Calu3 (cell line): ENCODE data around the gene KRTAP3-1. TPM values are rescaled to one million over a fixed set of nuclear protein-coding genes. Genes with fewer than 3 reads are reported as not detected.

Source experiments
- BruUV-seq: library from RNA; stranded (reverse); fragments of 400-500 nt; replicated peaks from 2 replicates; lab custom pipeline; 2021; lab: Mats Ljungman, UMichigan
- CTCF ChIA-PET: fragments of 300-600 bp; sonication (Branson Sonifier 250); formaldehyde crosslinking; loops from one replicate; lab custom pipeline; 2022; ENCODE audit warnings: antibody characterized with exemption; lab: Charles Lee
- DNase-seq: peaks from one replicate; pipeline ENCODE4 v3.0.0; 2022
- H3K27ac Mint-ChIP-seq: one replicate; pipeline ENCODE4 v1.8.0; 2022; ENCODE audit warnings: mixed read lengths; ENCODE audit not compliant: unreplicated experiment
- H3K27me3 Mint-ChIP-seq: one replicate; pipeline ENCODE4 v1.8.0; 2022; ENCODE audit warnings: mixed read lengths; ENCODE audit not compliant: unreplicated experiment
- H3K36me3 Mint-ChIP-seq: one replicate; pipeline ENCODE4 v1.8.0; 2022; ENCODE audit warnings: mild to moderate bottlenecking, moderate library complexity, mixed read lengths; ENCODE audit not compliant: insufficient read depth, unreplicated experiment
- H3K4me1 Mint-ChIP-seq: one replicate; pipeline ENCODE4 v1.8.0; 2022; ENCODE audit warnings: mild to moderate bottlenecking, low read depth, mixed read lengths; ENCODE audit not compliant: unreplicated experiment
- H3K4me3 Mint-ChIP-seq: one replicate; pipeline ENCODE4 v1.8.0; 2022; ENCODE audit warnings: mild to moderate bottlenecking, low read depth, moderate library complexity, mixed read lengths; ENCODE audit not compliant: unreplicated experiment
- H3K9me3 Mint-ChIP-seq: one replicate; pipeline ENCODE4 v1.8.0; 2022; ENCODE audit warnings: low read depth, mixed read lengths; ENCODE audit not compliant: unreplicated experiment
- CTCF ChIP-seq: fragments of 200-600 bp; IDR thresholded peaks from one replicate; pipeline ENCODE4 v1.8.0; 2022; ENCODE audit warnings: antibody characterized with exemption; ENCODE audit not compliant: unreplicated experiment
- intact Hi-C: fragments of 100-400 bp; cut with micrococcal nuclease; formaldehyde crosslinking; loops from one replicate; pipeline ENCODE4 v1.10.0; 2022; ENCODE audit not compliant: unreplicated experiment
- total RNA-seq: library from RNA; stranded (reverse); gene quantifications from 2 replicates; pipeline ENCODE4 v1.2.3, GENCODE V29; 2022

The KRTAP3-1 gene
- total RNA-seq, 1 experiment from 2014 or later: not detected

- H3K27me3 Mint-ChIP-seq: no peaks in the 10 kb centered on the region
- peak overlapping the region; percentile 41 for H3K27ac Mint-ChIP-seq
- intact Hi-C loops: no loop called here
- H3K4me3 Mint-ChIP-seq: no peak overlapping the region
- DNase-seq: no peak
- no peak for TF ChIP-seq CTCF
- H3K9me3 Mint-ChIP-seq: peaks cover 3% of the 10 kb centered on the region
- H3K4me1 Mint-ChIP-seq: peaks cover 77% of the 10 kb centered on the region
- CTCF ChIA-PET: interaction anchor here (0.7 to 1.6 kb wide), 10 partner anchors 9 to 179 kb away, joined by 3 to 8 read pairs (median 4); partner anchors contain the start of genes KRT23, KRTAP1-1, KRTAP3-1 and KRTAP4-6
- peaks cover 22% of the 10 kb centered on the region for H3K36me3 Mint-ChIP-seq
- BruUV-seq: no TSS peak
Observed at GRCh38 chr17:40961591-40961990, 47.3 kb downstream of the KRTAP3-1 start.

GRCh38 chr17:40960144-40960543 lies 48.8 kb downstream of the KRTAP3-1 start:
- intact Hi-C loops: no loop called here
- Mint-ChIP-seq H3K27ac (peak overlapping the region; percentile 27), H3K36me3 (peaks cover 37% of the 10 kb centered on the region), H3K27me3 (no peaks in the 10 kb centered on the region), H3K4me1 (peaks cover 81% of the 10 kb centered on the region), H3K9me3 (peaks cover 3% of the 10 kb centered on the region), H3K4me3 (no peak overlapping the region)
- no peak for TF ChIP-seq CTCF
- CTCF ChIA-PET: interaction anchor here (1.0 to 1.4 kb wide), 4 partner anchors 11 to 287 kb away, joined by 3 to 7 read pairs (median 3); no protein-coding TSS in a partner anchor
- DNase-seq: no peak
- BruUV-seq: no TSS peak

Other genes starting within 250 kb of the KRTAP3-1 start
- gene KRT26, start 236.9 kb downstream of the KRTAP3-1 start, total RNA-seq: not detected in 2 replicates
- gene KRT27, start 226.6 kb downstream of the KRTAP3-1 start, total RNA-seq: not detected in 2 replicates
- not detected in 2 replicates for gene KRT28, start 209.2 kb downstream of the KRTAP3-1 start, total RNA-seq
- 171 and 188 TPM in 2 replicates for gene KRT10, start 186.5 kb downstream of the KRTAP3-1 start, total RNA-seq
- gene KRT12, start 141.9 kb downstream of the KRTAP3-1 start, total RNA-seq: 2.4 and 2.7 TPM in 2 replicates
- 0.66 and 1.7 TPM in 2 replicates for gene KRT20, start 123.9 kb downstream of the KRTAP3-1 start, total RNA-seq
- gene KRT23, start 71.5 kb downstream of the KRTAP3-1 start, total RNA-seq: 1,389 and 1,709 TPM in 2 replicates
- gene KRT39, start 42.2 kb downstream of the KRTAP3-1 start, total RNA-seq: 0.44 TPM in 1 of 2 replicates, not detected in the other
- gene KRT40, start 24.8 kb downstream of the KRTAP3-1 start, total RNA-seq: not detected in 2 replicates
- gene KRTAP3-3, start 15.0 kb downstream of the KRTAP3-1 start, total RNA-seq: not detected in 2 replicates
- gene KRTAP3-2, start 9.2 kb downstream of the KRTAP3-1 start, total RNA-seq: not detected in 2 replicates
- not detected in 2 replicates for gene KRTAP1-5, start 18.1 kb upstream of the KRTAP3-1 start, total RNA-seq
- gene KRTAP1-4, start 21.1 kb upstream of the KRTAP3-1 start, total RNA-seq: not detected in 2 replicates
- gene KRTAP1-3, start 25.7 kb upstream of the KRTAP3-1 start, total RNA-seq: not detected in 2 replicates
- 10.2 and 15.9 TPM in 2 replicates for gene KRTAP1-1, start 32.3 kb upstream of the KRTAP3-1 start, total RNA-seq
- gene KRTAP2-1, start 38.2 kb upstream of the KRTAP3-1 start, total RNA-seq: not detected in 2 replicates
- not detected in 2 replicates for gene KRTAP2-2, start 46.1 kb upstream of the KRTAP3-1 start, total RNA-seq
- 9.4 and 18.2 TPM in 2 replicates for gene KRTAP2-3, start 51.0 kb upstream of the KRTAP3-1 start, total RNA-seq
- gene KRTAP2-4, start 56.8 kb upstream of the KRTAP3-1 start, total RNA-seq: not detected in 2 replicates
- gene KRTAP4-7, start 75.0 kb upstream of the KRTAP3-1 start, total RNA-seq: not detected in 2 replicates
- gene KRTAP4-8, start 89.0 kb upstream of the KRTAP3-1 start, total RNA-seq: not detected in 2 replicates
- gene KRTAP4-16, start 93.1 kb upstream of the KRTAP3-1 start, total RNA-seq: not detected in 2 replicates
- gene KRTAP4-9, start 96.3 kb upstream of the KRTAP3-1 start, total RNA-seq: not detected in 2 replicates
- not detected in 2 replicates for gene KRTAP4-11, start 109.2 kb upstream of the KRTAP3-1 start, total RNA-seq
- gene KRTAP4-12, start 115.1 kb upstream of the KRTAP3-1 start, total RNA-seq: not detected in 2 replicates
- not detected in 2 replicates for gene KRTAP4-6, start 131.4 kb upstream of the KRTAP3-1 start, total RNA-seq
- not detected in 2 replicates for gene KRTAP4-5, start 140.7 kb upstream of the KRTAP3-1 start, total RNA-seq
- gene KRTAP4-4, start 151.6 kb upstream of the KRTAP3-1 start, total RNA-seq: not detected in 2 replicates
- not detected in 2 replicates for gene KRTAP4-3, start 159.1 kb upstream of the KRTAP3-1 start, total RNA-seq
- gene KRTAP4-2, start 169.1 kb upstream of the KRTAP3-1 start, total RNA-seq: not detected in 2 replicates
- not detected in 2 replicates for gene KRTAP4-1, start 175.8 kb upstream of the KRTAP3-1 start, total RNA-seq
- gene KRTAP9-1, start 180.8 kb upstream of the KRTAP3-1 start, total RNA-seq: not detected in 2 replicates
- gene KRTAP9-2, start 217.5 kb upstream of the KRTAP3-1 start, total RNA-seq: not detected in 2 replicates
- gene KRTAP9-3, start 223.3 kb upstream of the KRTAP3-1 start, total RNA-seq: not detected in 2 replicates
- not detected in 2 replicates for gene KRTAP9-8, start 228.9 kb upstream of the KRTAP3-1 start, total RNA-seq
- not detected in 2 replicates for gene KRTAP9-4, start 240.6 kb upstream of the KRTAP3-1 start, total RNA-seq
- not detected in 2 replicates for gene KRTAP9-9, start 246.3 kb upstream of the KRTAP3-1 start, total RNA-seq